H1 (cell line): ENCODE results near the gene VAV2.

Experiments used
- ATF3 ChIP-seq: IDR thresholded peaks from 2 replicates; pipeline ENCODE4 v1.6.1; 2011; ENCODE audit warnings: low read depth, mild to moderate bottlenecking, low read length; ENCODE audit not compliant: insufficient read depth
- CBX8 ChIP-seq: fragments of 300-800, 300-1000 bp; sonication (generic); IDR thresholded peaks from 2 replicates; pipeline ENCODE4 v1.7.1; 2016; ENCODE audit warnings: low read depth, low read length, borderline replicate concordance
- CTCF ChIP-seq, 3 experiments: IDR thresholded peaks; 1 replicate in 2 of 3; 2 replicates in 1 of 3; pipeline versions ENCODE4 v1.5.1 to v1.6.1; 2011; ENCODE audit warnings: low read length in 3 of 3, mild to moderate bottlenecking in 3 of 3, inconsistent platforms in 2 of 3, low read depth in 1 of 3, moderate library complexity in 1 of 3; ENCODE audit not compliant: insufficient read depth in 1 of 3; ENCODE audit errors: control extremely low read depth in 1 of 3
- EP300 ChIP-seq, 2 experiments: IDR thresholded peaks; 1 replicate in 1 of 2; 2 replicates in 1 of 2; pipeline ENCODE4 v1.6.1; 2011 to 2012; ENCODE audit warnings: low read depth in 2 of 2, low read length in 2 of 2, mild to moderate bottlenecking in 2 of 2, borderline replicate concordance in 1 of 2, inconsistent platforms in 1 of 2, moderate library complexity in 1 of 2
- FOSL1 ChIP-seq: IDR thresholded peaks from 2 replicates; pipeline ENCODE4 v1.6.1; 2011; ENCODE audit warnings: mild to moderate bottlenecking, low read depth, low read length, moderate library complexity; ENCODE audit not compliant: insufficient read depth
- JUND ChIP-seq: IDR thresholded peaks from 2 replicates; pipeline ENCODE4 v1.6.1; 2011; ENCODE audit warnings: mild to moderate bottlenecking, improper control_type of control experiment, low read length
- RAD21 ChIP-seq, 2 experiments: IDR thresholded peaks in 1 of 2; conservative IDR thresholded peaks in 1 of 2; 2 replicates each; pipeline ENCODE4 v1.6.1; 2011; ENCODE audit warnings: low read depth in 2 of 2, low read length in 2 of 2, improper control_type of control experiment in 1 of 2, inconsistent platforms in 1 of 2, mild to moderate bottlenecking in 1 of 2, moderate library complexity in 1 of 2
- USF2 ChIP-seq: IDR thresholded peaks from 2 replicates; pipeline ENCODE4 v1.6.1; 2011; ENCODE audit warnings: low read length, improper control_type of control experiment

GRCh38 chr9:133857639-133858038, 134.5 kb downstream of the VAV2 start:
- TF ChIP-seq CTCF (IDR thresholded peaks at IDR 0.05; ENCODE audit: control extremely low read depth in 1 of 3, insufficient read depth in 1 of 3, low read depth in 1 of 3, low read length in 3 of 3) (no peak), ATF3 (no peak), EP300 (IDR thresholded peaks at IDR 0.05; ENCODE audit: borderline replicate concordance in 1 of 2, low read depth in 2 of 2, low read length in 2 of 2) (no peak), CBX8 (no peak), USF2 (no peak), JUND (no peak), RAD21 (IDR thresholded peaks at IDR 0.05 in 1 of 2, conservative IDR thresholded peaks at IDR 0.05 in 1 of 2; ENCODE audit: low read depth in 2 of 2, low read length in 2 of 2) (no peak), FOSL1 (no peak)
